Mammary epithelial cell (primary cell): ENCODE data around the gene TSHZ3.

ENCODE experiments used
- EZH2 ChIP-seq: IDR thresholded peaks from 2 replicates; pipeline ENCODE4 v1.6.1; 2012; ENCODE audit warnings: low read length, inconsistent platforms, borderline replicate concordance
- TF ChIP-seq, protein P1 (sequence below), 2 donors: IDR thresholded peaks in 1 of 2; conservative IDR thresholded peaks in 1 of 2; 2 replicates each; pipeline ENCODE4 v1.5.1; 2011 to 2012; ENCODE audit warnings: inconsistent platforms in 2 of 2, low read length in 2 of 2, mild to moderate bottlenecking in 2 of 2, control low read depth in 1 of 2, low read depth in 1 of 2; ENCODE audit not compliant: insufficient read depth in 1 of 2; ENCODE audit errors: extremely low read depth in 1 of 2

DNA sequence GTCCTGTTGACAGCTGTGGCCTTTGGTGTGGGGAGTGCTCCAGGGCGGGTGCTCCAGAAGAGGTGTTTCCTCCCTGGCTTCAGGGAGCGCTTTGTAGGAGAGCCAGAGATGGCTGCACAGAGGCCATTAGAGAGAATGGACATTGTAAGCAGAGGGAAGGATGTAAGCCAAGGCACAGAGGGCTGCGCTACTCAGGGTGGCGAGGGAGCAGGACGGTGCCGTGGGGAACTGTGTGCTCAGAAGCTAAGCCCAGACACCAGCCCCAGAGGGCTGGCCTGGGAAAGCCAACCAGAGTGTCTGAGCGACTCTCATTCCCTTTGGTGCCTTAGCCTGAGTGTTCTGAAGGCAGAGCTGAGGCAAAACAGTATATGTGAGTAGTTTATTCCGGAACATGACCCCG is 92.2 kb downstream of the TSHZ3 start:
- no peak for TF ChIP-seq EZH2
- TF ChIP-seq, protein P1, sequence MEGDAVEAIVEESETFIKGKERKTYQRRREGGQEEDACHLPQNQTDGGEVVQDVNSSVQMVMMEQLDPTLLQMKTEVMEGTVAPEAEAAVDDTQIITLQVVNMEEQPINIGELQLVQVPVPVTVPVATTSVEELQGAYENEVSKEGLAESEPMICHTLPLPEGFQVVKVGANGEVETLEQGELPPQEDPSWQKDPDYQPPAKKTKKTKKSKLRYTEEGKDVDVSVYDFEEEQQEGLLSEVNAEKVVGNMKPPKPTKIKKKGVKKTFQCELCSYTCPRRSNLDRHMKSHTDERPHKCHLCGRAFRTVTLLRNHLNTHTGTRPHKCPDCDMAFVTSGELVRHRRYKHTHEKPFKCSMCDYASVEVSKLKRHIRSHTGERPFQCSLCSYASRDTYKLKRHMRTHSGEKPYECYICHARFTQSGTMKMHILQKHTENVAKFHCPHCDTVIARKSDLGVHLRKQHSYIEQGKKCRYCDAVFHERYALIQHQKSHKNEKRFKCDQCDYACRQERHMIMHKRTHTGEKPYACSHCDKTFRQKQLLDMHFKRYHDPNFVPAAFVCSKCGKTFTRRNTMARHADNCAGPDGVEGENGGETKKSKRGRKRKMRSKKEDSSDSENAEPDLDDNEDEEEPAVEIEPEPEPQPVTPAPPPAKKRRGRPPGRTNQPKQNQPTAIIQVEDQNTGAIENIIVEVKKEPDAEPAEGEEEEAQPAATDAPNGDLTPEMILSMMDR (conservative IDR thresholded peaks at IDR 0.05 in 1 of 2, IDR thresholded peaks at IDR 0.05 in 1 of 2; ENCODE audit: extremely low read depth in 1 of 2, insufficient read depth in 1 of 2, low read depth in 1 of 2, low read length in 2 of 2): no peak
